Sigmoid colon (tissue), 7 donors: ENCODE measurements around the gene TRIM62. TPM values are rescaled to one million over a fixed set of nuclear protein-coding genes. Genes with fewer than 3 reads are reported as not detected.

Experiments used
- DNase-seq: peaks from one replicate; pipeline ENCODE4 v3.0.0-alpha.2; 2019
- H3K27ac ChIP-seq, 4 donors: fragments of 200-600 bp; sonication (generic); one replicate each; pipeline ENCODE4 v1.5.1; 2016 to 2019; ENCODE audit warnings: mild to moderate bottlenecking in 1 of 4
- H3K27me3 ChIP-seq, 3 donors: fragments of 200-600 bp; sonication (generic); one replicate each; pipeline ENCODE4 v1.5.1; 2019; ENCODE audit warnings: mild to moderate bottlenecking in 1 of 3
- H3K36me3 ChIP-seq, 4 donors: fragments of 200-600 bp; sonication (generic); one replicate each; pipeline ENCODE4 v1.5.1; 2016 to 2019
- H3K4me1 ChIP-seq, 4 donors: fragments of 200-600 bp; sonication (generic); one replicate each; pipeline ENCODE4 v1.5.1; 2017 to 2019
- H3K4me3 ChIP-seq, 4 donors: fragments of 200-600 bp; sonication (generic); one replicate each; pipeline ENCODE4 v1.5.1; 2017 to 2019; ENCODE audit warnings: mild to moderate bottlenecking in 2 of 4, moderate library complexity in 1 of 4
- H3K9me3 ChIP-seq, 4 donors: fragments of 200-600 bp in 3 of 4; sonication (generic) in 3 of 4; one replicate each; pipeline versions ENCODE4 v1.5.1 to v1.6.1; 2013 to 2019
- CTCF ChIP-seq, 4 experiments: fragments of 450-650 bp in 3 of 4; fragments of 200-600 bp in 1 of 4; IDR thresholded peaks; one replicate each; pipeline ENCODE4 v1.5.1; 2016 to 2019; ENCODE audit warnings: antibody characterized with exemption in 4 of 4, mild to moderate bottlenecking in 3 of 4, moderate library complexity in 2 of 4
- EP300 ChIP-seq, 4 donors: sonication (generic); formaldehyde crosslinking; IDR thresholded peaks; one replicate each; pipeline ENCODE4 v1.6.1; 2017; ENCODE audit warnings: antibody characterized with exemption in 4 of 4
- POLR2A ChIP-seq, 2 donors: fragments of 450-650 bp; IDR thresholded peaks; one replicate each; pipeline ENCODE4 v1.6.1; 2016; ENCODE audit warnings: antibody characterized with exemption in 2 of 2, mild to moderate bottlenecking in 2 of 2, moderate library complexity in 2 of 2
- POLR2AphosphoS5 ChIP-seq, 4 donors: sonication (generic); formaldehyde crosslinking; IDR thresholded peaks; one replicate each; pipeline ENCODE4 v1.6.1; 2017; ENCODE audit warnings: antibody characterized with exemption in 4 of 4
- WGBS, 2 donors: extraction: QIAGEN DNeasy Blood & Tissue Kit; methylation state at CpG; one replicate each; pipeline ENCODE4 v1.1.7; 2013; 5-methylcytosine and 5-hydroxymethylcytosine counted together
- intact Hi-C: fragments of 100-400 bp; cut with DNase I; formaldehyde crosslinking; loops from one replicate; pipeline ENCODE4 v1.15.1; 2023
- polyA plus RNA-seq, 3 donors: library from polyadenylated mRNA; stranded (reverse); fragments of 200-250 nt; gene quantifications; one replicate each; pipeline ENCODE4 v1.2.3, GENCODE V29; 2013
- total RNA-seq, 4 donors: library from RNA; depleted of rRNA; stranded (reverse); fragments of >200 nt; gene quantifications; one replicate each; pipeline ENCODE4 v1.1.0, GENCODE V29; 2016
- donor health status: healthy with polysubstance abuse.
- donor health status: Bipolar disorder and iron deficiency.
- donor health status: healthy.

The TRIM62 gene
- total and polyA plus RNA-seq, 7 donors = 1.2 to 5.2 (median 3.9) TPM

DNA sequence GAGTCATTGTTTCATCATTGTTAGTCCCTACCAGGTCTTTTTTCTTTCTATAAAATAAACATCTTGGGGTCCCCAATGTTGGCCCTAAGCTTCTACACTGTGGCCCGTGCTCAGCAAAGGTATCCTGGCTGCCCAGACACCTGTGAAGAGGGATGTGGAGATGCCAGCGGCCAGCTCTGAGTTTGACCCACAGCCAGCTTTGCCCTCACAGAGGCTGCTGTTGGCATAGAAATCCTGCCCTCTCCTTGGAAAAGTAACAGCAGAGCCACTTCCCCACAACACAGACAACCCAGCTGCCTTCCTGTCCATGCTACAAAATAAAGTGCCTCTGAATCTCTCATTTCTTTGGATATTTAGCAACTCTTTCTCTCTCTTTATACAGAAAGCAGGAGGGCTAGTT is 6.0 kb downstream of the TRIM62 start:
- Histone ChIP-seq H3K4me1 (peaks cover 0 to 17% (median 6%) of the 10 kb centered on the region in 4 donors), H3K9me3 (no peaks in the 10 kb centered on the region), H3K27me3 (no peaks in the 10 kb centered on the region), H3K4me3 (no peak overlapping the region), H3K27ac (no peak overlapping the region), H3K36me3 (peaks cover 0 to 6% (median 0%) of the 10 kb centered on the region in 4 donors)
- WGBS, 2 donors = 96 to 99% methylated on average over 2 of the region's 2 CpGs
- TF ChIP-seq CTCF (IDR thresholded peaks at IDR 0.05) (no peak), EP300 (IDR thresholded peaks at IDR 0.05) (no peak), POLR2AphosphoS5 (IDR thresholded peaks at IDR 0.05) (no peak), POLR2A (IDR thresholded peaks at IDR 0.05) (no peak)
- intact Hi-C loops = no loop called here
- no peak for DNase-seq

- TF ChIP-seq EP300 (IDR thresholded peaks at IDR 0.05) (no peak), POLR2A (IDR thresholded peaks at IDR 0.05) (no peak), POLR2AphosphoS5 (IDR thresholded peaks at IDR 0.05) (no peak), CTCF (IDR thresholded peaks at IDR 0.05) (no peak)
- no peak for DNase-seq
- intact Hi-C loops = no loop called here
- Histone ChIP-seq H3K9me3 (no peaks in the 10 kb centered on the region), H3K27me3 (no peaks in the 10 kb centered on the region), H3K36me3 (peaks cover 0 to 6% (median 0%) of the 10 kb centered on the region in 4 donors), H3K4me1 (peaks cover 0 to 7% (median 0%) of the 10 kb centered on the region in 4 donors), H3K4me3 (no peak overlapping the region), H3K27ac (no peak overlapping the region)
- 72% methylated on average over 4 of the region's 4 CpGs for WGBS, 2 donors
Observed at GRCh38 chr1:33173091-33173490, 8.8 kb downstream of the TRIM62 start.

- no peaks in the 10 kb centered on the region for H3K27me3 ChIP-seq
Observed at GRCh38 chr1:33171977-33172813, 9.6 kb downstream of the TRIM62 start.

DNA sequence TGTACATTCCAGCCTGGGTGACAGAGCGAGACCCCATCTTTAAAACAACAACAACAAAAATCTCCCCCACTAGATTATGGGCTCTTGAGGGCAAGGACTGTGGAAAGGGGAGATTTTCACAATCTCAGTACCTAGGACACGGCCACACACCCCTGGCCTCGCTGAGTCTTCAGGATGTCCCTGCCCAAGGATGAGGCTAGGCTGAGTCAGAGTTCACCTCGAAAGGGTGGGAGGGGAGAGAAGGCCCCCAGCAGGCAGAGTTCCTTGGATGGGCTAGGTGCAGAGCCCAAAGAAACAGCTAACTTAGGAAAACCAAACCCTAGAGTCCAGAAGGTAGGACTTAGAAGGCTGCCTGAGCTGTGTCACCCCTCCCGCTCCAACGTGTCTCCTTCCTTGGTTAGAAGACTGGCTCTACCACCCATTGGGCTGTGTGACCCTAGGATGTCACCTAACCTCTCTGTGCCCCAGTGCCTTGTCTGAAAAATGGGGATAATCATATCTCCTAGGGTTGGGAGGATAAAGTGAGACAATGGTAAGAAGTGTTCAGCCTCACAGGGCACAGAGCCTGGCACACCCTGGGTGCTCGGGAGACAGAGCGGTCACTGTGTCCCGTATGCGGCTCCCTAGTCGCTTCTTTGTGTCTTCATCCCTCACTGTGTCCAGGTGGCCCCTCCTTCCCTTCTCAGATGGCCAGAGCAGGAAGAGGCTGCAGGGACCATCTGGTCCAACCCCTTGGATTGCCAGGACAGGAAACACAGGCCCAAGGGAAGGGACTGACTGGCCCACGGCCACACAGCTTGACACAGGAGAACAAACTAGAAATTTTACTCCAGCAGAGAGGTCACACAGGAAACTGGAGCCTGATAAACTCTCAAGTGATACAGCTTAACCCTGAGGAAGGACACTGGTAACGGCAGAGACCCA is 11.2 kb downstream of the TRIM62 start:
- Histone ChIP-seq H3K27me3 (no peaks in the 10 kb centered on the region), H3K4me3 (no peak overlapping the region), H3K27ac (no peak overlapping the region), H3K9me3 (no peaks in the 10 kb centered on the region), H3K4me1 (peaks cover 0 to 7% (median 0%) of the 10 kb centered on the region in 4 donors), H3K36me3 (peaks cover 0 to 5% (median 0%) of the 10 kb centered on the region in 4 donors)
- DNase-seq = peak; percentile 78
- intact Hi-C loops = no loop called here
- 91 to 92% methylated on average over 13 of the region's 13 CpGs for WGBS, 2 donors
- TF ChIP-seq POLR2A (IDR thresholded peaks at IDR 0.05) (no peak), CTCF (IDR thresholded peaks at IDR 0.05) (no peak), POLR2AphosphoS5 (IDR thresholded peaks at IDR 0.05) (no peak), EP300 (IDR thresholded peaks at IDR 0.05) (no peak)

More at GRCh38 chr1:33171977-33172813, 9.6 kb downstream of the TRIM62 start:
- intact Hi-C loops = no loop called here
- no peak for DNase-seq
- H3K9me3 ChIP-seq = no peaks in the 10 kb centered on the region
- no peak overlapping the region for H3K4me3 ChIP-seq
- WGBS, 2 donors = 58 to 63% methylated on average over 9 of the region's 9 CpGs
- peaks cover 0 to 7% (median 0%) of the 10 kb centered on the region in 4 donors for H3K4me1 ChIP-seq
- H3K36me3 ChIP-seq = peaks cover 0 to 6% (median 0%) of the 10 kb centered on the region in 4 donors
- no peak for TF ChIP-seq EP300 (IDR thresholded peaks at IDR 0.05)
- no peak for TF ChIP-seq POLR2A (IDR thresholded peaks at IDR 0.05)
- no peak for TF ChIP-seq CTCF (IDR thresholded peaks at IDR 0.05)
- TF ChIP-seq POLR2AphosphoS5 (IDR thresholded peaks at IDR 0.05) = no peak
- H3K27ac ChIP-seq = no peak overlapping the region
